Testis (tissue), 2 donors: ENCODE results near the gene FYB1.

Experiments used
- CTCF ChIP-seq, 3 experiments: fragments of 450-650 bp in 2 of 3; fragments of 200-600 bp in 1 of 3; sonication (generic) in 1 of 3; IDR thresholded peaks; one replicate each; pipeline ENCODE4 v1.5.1; 2016 to 2019; ENCODE audit warnings: antibody characterized with exemption in 3 of 3, mild to moderate bottlenecking in 2 of 3, moderate library complexity in 1 of 3
- POLR2A ChIP-seq: fragments of 450-650 bp; IDR thresholded peaks from one replicate; pipeline ENCODE4 v1.6.1; 2017; ENCODE audit warnings: antibody characterized with exemption, mild to moderate bottlenecking, moderate library complexity

GRCh38 chr5:39164529-39165402, 54.6 kb downstream of the FYB1 start:
- TF ChIP-seq CTCF (IDR thresholded peaks at IDR 0.05) (no peak), POLR2A (no peak)
